Astrocyte (in vitro differentiated cells and primary cell): Measurements from ENCODE around the gene KCNN3.

Source experiments
- CTCF ChIP-seq: IDR thresholded peaks from 2 replicates; pipeline ENCODE4 v1.5.1; 2011; ENCODE audit warnings: low read depth, mild to moderate bottlenecking, inconsistent platforms, low read length, moderate library complexity; ENCODE audit not compliant: insufficient read depth
- EZH2 ChIP-seq: IDR thresholded peaks from 2 replicates; pipeline ENCODE4 v1.6.1; 2012; ENCODE audit warnings: mild to moderate bottlenecking, low read length, inconsistent platforms; ENCODE audit not compliant: insufficient read depth

GRCh38 chr1:154705544-154705943 is 164.5 kb downstream of the KCNN3 start:
- TF ChIP-seq CTCF (no peak), EZH2 (no peak)
